Esophagus squamous epithelium (tissue), 4 donors: ENCODE results near the gene MTM1.

Source experiments
- POLR2A ChIP-seq, 4 donors: fragments of 450-650 bp; IDR thresholded peaks; one replicate each; pipeline ENCODE4 v1.6.1; 2017; ENCODE audit warnings: antibody characterized with exemption in 4 of 4, mild to moderate bottlenecking in 4 of 4, moderate library complexity in 3 of 4
- TF ChIP-seq, protein P1 (sequence below), 6 experiments: fragments of 450-650 bp in 4 of 6; fragments of 200-600 bp in 2 of 6; sonication (generic) in 2 of 6; IDR thresholded peaks; one replicate each; pipeline ENCODE4 v1.5.1; 2016 to 2019; ENCODE audit warnings: antibody characterized with exemption in 6 of 6, mild to moderate bottlenecking in 4 of 6, moderate library complexity in 4 of 6

DNA sequence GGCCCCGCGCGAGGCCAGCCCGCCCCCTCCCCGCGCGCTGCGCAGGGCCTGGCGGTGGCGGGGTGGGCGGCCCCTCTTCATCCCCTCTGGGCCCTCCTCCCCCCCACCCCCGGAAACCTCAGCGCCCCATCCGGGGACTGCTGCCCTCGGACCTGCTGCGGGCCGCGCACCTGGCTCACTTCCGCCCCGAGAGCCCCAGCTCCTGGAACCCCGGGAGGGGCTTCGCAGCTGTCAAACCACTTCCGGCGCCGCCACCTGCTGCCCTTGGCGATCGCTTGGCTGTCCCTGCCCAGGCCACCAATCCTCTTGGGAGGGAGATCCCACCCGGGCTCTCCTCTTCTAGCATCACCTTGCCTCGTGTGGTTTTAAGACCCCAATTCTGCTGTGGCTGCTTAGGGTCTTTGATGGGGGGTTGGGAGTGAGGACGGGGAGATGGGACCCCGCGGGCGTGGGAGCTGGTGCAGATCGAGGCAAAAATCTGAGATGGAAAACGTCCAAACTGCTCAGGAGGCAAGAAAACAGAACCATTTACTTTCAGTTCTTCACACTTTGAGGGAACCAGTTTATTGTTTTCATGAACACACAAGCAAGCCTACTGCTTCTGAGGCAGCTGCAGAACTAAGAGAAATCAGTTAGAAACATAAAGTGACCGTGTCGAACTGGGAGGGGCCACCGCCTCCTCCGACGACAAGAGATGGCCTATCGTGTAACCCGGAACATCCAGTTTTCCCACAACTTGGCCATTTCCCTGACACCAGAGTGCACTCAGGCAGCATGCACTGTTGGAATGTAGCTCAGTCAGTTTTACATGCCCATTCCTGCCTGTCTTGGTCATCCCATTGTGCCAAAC, 125.5 kb downstream of the MTM1 start:
- TF ChIP-seq POLR2A (IDR thresholded peaks at IDR 0.05), result no peak
- TF ChIP-seq, protein P1, sequence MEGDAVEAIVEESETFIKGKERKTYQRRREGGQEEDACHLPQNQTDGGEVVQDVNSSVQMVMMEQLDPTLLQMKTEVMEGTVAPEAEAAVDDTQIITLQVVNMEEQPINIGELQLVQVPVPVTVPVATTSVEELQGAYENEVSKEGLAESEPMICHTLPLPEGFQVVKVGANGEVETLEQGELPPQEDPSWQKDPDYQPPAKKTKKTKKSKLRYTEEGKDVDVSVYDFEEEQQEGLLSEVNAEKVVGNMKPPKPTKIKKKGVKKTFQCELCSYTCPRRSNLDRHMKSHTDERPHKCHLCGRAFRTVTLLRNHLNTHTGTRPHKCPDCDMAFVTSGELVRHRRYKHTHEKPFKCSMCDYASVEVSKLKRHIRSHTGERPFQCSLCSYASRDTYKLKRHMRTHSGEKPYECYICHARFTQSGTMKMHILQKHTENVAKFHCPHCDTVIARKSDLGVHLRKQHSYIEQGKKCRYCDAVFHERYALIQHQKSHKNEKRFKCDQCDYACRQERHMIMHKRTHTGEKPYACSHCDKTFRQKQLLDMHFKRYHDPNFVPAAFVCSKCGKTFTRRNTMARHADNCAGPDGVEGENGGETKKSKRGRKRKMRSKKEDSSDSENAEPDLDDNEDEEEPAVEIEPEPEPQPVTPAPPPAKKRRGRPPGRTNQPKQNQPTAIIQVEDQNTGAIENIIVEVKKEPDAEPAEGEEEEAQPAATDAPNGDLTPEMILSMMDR (IDR thresholded peaks at IDR 0.05), result no peak
